Retina (tissue), 1 donor: ENCODE results near the gene PHETA1.
"Not testable (repeated sequence)": the region's sequence is repeated elsewhere in the genome, so short reads cannot be mapped to it uniquely, and the experiment has no call there.

ENCODE experiments used
- DNase-seq: peaks from one replicate; pipeline ENCODE4 v3.0.0-alpha.2; 2016

The PHETA1 gene

DNA sequence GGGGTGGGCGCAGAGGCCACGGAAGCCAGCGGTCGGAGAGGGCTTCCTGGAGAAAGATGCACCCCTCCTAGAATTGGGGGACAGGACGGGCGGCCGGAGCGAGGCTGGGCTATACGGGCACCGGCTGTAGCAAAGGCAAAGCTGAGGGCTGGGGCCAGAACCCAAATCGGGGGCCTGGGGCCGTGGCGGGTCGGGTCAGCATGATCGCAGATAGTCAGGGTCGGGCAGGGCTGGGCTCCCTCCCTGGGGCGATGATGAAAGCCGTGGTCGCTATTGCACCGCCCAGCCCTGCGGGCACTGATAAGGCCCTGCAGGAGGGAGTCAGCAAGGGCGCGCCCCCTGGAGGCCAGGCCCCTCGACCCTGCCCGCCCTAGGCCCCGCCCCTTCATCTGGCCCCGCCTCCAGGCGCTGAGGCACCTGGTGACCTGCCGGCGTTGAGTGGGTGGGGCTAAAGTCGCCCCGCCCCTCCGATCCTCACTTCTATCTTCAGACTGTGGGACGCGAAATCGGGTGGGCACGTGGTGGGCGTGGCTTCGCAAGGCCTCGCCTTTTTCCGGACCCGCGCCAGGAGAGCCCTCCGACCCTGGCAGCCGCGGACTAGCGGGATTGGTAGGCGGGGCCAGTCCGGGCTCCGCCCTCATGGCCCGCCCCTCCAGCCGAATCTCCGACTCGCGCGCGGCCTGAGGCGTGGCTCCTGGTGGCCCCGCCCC, 36.4 kb upstream of the PHETA1 start:
- DNase-seq, result peak; percentile 93

DNA sequence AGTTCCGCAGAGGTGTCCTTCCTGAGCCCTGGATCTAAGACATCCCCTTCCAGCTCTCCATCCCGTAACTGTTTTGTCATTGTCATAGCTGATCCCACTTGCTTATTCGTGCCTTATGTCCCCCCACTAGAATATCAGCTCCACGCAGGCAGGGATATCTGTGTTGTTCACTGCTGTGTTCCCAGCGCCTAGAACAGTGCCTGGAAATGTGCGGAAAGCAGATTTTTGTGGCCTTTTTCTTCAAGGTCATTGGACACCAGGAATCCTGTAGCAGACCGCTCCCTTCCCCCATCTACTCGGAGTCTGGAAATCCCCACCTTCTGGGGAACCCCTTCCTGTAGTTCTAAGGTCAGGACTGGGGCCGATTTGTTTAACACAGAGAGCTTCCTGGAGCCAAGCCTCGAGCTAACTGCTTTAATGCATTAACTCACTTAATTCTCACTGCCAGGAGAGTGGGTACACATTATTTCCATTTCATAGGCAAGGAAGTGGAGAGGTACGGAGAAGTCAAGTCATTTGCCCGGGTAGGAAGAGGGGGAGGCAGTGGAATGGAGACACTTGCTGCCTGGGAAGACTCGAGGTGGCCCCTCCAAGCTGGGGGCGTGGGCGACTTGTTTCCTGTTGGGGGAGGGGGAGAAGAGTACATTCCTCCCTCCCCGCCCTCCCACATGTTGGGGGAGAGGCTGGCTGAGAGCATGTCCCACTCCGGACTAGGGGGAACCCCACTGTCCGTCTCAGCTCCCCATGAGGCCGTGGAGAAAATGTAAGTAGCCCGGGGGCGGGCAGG, 35.7 kb upstream of the PHETA1 start:
- DNase-seq, result no peak

DNA sequence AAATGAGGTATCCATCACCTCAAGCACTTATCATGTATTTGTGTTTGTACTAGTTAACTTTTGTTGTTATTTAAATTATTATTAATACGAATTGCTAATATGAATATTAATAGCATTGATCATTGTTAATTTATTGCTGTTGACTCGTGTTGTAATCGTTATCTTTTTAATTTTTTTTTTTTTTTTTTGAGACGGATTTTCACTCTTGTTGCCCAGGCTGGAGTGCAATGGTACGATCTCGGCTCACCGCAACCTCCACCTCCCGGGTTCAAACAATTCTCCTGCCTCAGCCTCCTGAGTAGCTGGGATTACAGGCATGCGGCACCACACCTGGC, 33.6 kb upstream of the PHETA1 start:
- DNase-seq, result not testable (repeated sequence)

DNA sequence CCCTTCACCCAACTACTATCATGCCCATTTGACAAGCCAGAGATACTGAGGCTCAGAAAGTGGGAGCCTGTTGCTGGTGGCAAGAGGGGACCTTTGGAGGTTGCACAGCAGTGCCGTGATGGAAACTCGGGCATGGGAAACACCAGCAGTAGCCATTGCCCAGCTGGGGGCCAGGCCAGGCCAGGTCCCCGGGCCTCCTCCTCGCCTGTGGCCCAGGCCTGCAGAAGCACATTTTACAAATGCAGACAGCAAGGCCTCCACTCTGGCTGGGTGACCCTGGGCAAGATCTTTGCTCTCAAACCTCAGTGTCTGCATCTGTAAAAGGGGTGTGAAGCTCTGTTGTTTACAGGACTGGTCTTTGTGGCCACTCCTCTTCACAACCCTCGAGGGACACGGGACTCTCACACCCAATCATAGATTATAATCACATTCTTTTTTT, 32.3 kb upstream of the PHETA1 start:
- DNase-seq, result no peak

DNA sequence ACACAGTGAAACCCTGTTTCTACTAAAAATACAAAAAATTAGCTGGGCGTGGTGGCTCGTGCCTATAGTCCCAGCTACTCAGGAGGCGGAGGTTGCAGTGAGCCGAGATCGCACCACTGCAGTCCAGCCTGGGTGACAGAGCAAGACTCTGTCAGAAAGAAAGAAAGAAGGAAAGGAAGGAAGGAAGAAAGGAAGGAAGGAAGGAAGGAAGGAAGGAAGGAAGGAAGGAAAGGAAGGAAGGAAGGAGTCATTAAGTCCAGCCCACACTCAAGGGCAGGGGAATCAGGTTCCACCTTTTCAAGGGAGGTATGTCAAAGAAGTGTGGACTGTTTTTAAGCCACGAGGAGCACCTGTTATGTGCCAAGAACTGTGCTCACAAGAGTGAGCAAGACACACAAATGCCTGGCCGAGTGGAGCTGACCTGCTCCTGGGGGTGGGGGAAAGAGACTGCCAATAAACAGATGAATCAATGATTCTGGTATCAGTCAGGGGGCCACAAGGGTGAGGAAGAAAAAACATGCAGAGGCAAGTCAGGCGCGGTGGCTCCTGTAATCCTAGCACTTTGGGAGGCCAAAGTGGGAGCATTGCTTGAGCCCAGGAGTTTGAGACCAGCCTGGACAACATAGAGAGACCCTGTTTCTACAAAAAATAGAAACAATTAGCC, 31.0 kb upstream of the PHETA1 start:
- DNase-seq, result not testable (repeated sequence)

DNA sequence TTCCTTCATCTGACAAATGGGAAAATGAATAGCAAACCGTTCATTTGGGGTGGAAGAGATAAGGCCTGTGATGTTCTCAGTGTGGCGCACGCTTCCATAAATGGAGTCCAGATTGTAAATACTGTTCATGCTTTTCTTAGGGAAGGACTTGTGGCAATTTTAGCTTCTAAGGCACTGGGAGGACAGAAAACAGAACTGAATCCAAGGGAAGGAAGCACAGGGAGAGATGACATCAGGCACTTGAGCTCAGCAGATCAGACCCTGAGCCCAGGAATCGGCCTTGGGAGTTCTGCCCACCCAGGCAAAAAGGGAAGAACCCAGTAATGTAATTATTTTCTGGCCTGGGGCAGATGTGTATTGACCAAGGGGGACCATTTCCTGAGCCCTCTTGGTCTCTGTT, 29.6 kb upstream of the PHETA1 start:
- DNase-seq, result no peak

DNA sequence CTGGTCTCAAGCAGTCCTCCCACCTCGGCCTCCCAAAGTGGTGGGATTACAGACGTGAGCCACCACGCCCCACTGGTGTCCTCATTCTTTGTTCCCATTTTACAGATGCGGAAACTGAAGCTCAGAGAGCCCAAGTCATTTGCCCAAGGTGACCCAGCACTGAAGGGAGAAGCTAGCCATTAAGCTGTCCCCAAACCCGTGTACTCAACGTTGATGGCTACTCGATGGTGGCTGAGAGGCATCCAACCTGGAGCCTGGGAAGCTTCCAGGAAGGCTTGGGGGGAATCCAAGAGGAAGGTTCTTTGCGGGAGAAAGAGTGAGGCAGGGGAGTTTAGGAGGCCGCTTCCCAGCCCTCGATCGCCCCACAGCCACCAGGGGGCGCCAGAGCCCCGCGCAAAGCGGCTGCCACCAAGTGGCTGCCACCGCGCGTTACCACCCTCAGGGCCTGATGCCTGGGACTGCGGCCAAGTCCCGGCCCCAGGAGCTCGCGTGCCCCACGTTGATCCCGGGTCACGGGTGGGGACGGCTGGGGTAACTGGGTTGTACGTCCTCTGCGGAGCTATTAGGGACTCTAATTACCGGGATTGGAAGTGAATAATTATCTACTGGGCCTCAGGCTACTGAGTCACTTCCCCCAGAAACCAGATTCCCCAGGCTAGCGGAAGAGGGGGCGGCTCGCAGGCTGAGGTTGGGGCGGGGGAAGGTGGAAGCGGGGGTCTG, 28.0 kb upstream of the PHETA1 start:
- DNase-seq, result peak; percentile 88

DNA sequence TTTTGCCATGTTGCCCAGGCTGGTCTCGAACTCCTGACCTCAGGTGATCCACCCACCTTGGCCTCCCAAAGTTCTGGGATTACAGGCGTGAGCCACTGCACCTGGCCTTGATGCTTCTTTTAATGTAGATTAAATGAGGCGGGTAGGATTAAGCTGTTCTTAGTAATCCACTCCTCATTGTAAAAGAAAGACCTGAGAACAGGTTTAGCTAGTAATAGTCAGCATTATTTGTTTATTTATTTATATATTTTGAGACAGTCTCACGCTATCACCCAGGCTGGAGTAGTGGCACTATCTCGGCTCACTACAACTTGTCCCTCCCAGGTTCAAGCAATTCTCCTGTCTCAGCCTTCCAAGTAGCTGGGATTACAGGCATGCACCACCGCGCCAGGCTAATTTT, 27.4 kb upstream of the PHETA1 start:
- DNase-seq, result not testable (repeated sequence)

DNA sequence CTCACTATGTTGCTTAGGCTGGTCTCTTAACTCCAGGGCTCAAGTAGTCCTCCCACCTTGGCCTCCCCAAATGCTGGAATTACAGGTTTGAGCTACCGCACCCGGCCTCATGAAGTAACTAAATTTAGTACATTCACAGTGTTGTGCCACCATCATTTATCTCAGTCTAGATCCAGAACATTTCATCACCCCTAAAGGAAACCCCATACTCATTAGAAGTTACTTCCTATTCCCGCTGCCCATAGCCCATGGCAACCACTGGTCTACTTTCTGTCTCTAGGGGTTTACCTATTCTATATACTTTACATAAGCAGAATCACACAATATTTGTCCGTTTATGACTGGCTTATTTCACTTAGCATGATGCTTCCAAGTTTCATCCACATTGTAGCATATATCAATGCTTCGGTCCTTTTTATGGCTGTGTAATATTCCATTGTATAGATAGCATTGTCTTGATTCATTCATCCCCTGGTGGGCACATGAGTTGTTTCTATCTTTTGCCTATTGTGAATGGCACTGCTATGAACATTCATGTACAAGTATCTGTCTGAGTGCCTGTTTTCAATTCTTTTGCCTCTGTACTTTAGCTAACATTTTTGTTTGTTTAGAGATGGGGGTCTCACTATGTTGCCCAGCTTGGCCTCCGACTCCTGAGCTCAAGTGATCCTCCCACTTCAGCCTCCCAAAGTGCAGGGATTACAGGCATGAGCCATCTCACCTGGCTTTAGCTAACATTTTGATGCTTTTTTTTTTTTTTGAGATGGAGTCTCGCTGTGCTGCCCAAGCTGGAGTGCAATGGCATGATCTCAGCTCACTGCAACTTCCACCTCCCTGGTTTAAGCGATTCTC, 26.7 kb upstream of the PHETA1 start:
- DNase-seq, result no peak

DNA sequence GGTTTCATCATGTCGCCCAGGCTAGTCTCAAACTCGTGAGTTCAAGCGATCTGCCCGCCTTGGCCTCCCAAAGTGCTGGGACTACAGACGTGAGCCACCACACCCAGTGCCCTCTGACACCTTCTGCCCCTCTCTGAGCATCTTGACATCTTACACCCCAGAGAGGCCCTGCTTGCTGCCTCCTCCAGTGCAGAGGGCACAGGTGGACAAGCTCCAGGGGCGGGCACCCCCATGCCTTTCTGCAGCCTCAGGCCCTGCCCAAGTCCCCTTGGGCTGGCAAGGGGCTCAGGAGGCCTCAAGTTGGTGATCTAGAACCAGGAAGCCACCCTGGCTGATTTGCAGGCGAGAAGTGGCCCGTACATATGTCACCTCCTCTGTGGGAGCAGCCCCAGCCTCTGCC, 25.6 kb upstream of the PHETA1 start:
- no peak for DNase-seq

DNA sequence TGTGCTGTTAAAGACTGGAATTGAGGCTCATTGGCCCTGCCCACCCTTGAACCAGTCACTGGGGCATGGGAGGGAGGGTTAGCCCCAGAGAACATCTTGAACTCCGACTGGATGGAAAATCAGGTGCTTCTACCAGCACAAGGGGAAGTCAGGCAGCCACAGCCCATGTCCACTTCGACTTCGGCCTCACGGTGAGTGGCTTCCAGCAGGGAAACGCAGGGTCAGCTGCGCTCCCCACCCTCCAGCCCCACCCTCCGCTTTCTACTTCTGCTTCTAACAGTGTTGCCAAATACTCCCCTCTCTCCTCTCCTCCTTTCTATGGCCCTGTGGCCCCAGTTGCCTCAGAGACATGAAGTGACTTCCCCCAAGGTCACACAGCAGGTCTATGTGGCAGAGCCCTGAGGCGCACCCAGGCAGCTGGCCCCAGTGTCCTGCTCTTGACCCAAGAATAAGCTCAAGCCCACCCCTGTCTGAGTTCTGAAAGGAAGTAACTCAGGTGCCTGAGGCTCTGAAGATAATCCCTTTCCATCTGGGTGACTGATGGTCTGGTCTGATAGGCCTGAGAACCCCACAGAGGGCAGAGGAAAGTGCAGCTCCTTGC, 24.9 kb upstream of the PHETA1 start:
- DNase-seq, result no peak

DNA sequence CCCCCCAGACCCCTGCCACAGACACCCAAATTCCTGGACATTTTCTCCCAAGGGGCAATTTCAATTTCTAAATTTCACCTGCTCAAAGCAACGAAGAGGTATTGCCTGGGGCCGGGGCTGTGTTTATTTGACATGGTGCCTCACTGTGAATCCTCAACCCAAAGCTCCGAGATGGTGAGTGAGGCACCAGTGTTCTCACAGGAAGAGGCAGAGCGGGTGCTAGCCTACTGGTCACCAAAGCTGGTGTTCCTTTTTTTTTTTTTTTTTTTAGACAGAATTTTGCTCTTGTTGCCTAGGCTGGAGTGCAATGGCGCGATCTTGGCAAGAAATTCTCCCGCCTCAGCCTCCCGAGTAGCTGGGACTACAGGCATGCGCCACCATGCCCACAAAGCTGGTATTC, 22.0 kb upstream of the PHETA1 start:
- no peak for DNase-seq

DNA sequence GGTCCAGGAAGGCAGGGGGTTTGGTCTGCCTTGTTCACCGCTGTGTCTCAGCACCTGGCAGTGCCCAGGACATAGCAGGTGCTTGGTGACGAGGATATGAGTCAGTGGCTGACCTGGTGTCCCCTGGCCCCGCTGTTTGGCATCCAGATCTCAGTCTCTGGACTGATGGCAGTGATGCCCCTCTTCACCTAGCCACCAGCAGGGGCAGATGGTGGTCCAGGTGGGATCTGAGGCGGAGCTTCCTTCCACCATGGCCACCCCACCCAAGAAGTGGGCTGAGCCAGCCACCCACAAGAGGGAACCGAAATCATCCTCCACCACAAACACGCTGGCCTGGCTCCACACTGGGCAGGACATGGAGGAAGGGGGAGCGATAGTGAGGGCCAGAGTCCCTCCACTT, 20.7 kb upstream of the PHETA1 start:
- DNase-seq, result no peak

DNA sequence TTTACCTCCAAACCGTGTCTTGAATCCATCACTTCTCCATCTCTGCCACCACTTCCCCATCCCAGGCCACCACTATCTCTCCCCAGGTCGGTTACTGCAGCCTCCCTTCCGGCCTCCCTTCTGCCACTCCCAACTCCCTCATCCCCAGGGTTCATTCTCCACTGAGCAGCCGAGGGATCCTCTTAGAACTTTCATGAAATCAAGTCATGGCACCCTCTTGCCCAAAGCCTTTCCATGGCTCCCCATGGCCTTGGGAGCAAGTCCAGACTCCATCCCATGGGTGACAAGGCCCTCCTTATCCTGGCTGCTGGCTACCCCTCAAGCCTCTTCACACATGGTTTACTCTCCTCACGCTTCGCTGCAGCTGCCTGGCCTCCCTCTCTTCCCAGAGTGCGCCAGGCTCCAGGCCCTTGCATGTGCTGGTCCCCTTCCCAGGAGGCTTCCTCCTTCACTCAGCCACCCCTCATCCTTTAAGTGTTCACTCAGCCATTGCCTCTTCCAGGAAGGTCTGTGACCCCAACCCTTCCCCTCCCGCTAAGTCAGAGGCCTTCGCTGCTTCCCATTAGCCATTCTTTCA, 18.9 kb upstream of the PHETA1 start:
- DNase-seq, result no peak

DNA sequence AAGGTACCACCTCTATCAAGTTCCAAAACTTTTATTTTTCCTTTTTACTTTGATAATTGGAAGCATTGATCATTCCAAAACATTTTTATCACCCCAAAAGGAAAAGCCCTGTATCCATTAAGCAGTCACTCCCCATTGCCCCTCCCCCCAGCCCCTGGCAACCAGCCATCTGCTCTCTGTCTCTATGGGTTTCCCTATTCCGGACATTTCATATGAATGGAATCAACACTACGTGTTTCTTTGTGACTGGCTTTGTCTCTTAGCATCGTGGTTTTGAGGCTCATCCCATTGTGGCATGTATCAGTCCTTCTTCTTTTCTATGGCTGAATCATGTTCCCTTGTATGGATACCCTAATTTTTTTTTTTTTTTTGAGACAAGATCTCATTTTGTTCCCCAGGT, 18.0 kb upstream of the PHETA1 start:
- DNase-seq, result no peak

DNA sequence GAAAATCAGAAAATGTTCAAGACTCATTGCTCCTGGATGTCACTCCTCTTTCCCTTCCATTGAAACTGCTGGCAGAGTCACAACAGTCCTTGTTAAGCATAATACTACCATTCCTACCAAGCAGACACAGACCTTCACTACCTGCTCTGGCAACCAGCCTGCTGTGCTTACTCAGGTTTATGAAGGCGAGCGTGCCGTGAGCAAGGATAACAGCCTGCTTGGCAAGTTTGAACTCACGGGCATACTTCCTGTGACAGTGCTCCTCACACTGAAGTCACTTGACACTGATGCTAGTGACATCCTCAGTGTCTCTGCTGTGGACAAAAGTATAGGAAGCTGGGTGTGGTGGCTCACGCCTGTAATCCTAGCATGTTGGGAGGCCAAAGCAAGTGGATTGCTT, 15.7 kb upstream of the PHETA1 start:
- DNase-seq, result no peak

DNA sequence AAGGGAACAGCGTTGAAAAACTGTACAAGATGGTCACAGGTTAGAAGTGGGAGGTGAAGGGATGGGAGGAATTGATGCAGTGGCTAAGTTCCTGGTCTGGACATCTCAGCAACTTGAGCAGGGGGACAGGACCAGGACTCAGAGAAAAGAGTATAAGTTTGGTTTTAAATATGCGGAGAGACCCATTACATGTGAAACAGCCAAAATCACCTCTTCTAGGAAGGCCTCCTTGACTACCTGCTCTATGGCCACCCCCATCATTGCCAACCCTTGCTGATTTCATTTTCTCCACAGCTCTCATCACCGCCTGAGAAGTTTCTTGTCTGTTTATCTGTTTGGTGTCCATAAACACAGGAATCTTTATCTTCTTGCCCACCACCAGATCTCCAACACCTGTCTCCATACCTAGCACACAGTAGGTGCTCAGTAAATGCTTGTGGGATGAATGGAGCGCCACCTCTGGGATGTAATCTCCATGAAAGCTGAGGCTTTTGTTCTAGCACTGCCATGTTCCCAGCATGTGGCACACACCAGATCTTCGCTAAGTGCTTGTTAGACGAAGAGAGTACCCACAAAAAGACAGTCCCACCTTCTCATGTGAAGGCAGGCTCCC, 11.2 kb upstream of the PHETA1 start:
- DNase-seq, result no peak

DNA sequence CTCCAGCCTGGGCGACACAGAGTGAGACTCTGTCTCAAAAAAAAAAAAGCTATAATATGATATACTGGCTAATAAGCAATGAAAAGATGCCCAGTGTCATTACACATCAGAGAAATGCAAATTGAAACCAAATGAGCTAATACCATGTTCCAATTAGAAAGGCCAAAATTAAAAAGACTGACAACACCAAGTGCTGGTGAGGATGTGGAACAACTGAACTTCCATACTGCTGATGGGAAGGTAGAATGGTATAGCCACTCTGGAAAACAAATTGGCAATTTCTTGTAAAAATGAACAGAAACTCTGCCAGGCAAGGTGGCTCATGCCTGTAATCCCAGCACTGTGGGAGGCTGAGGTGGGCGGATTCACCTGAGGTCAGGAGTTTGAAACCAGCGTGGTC, 8.5 kb upstream of the PHETA1 start:
- DNase-seq, result no peak

DNA sequence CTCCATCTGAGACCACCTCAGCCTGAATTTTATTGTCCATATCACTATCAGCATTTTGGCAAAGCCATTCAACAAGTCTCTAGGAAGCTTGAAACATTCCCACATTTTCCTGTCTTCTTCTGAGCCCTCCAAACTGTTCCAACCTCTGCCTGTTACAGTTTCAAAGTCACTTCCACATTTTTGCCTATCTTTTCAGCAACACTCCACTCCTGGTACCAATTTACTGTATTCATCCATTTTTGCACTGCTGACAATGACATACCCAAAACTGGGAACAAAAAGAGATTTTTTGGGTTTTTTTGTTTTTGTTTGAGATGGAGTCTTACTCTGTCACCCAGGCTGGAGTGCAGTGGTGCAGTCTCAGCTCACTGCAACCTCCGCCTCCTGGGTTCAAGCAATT, 4.3 kb upstream of the PHETA1 start:
- not testable (repeated sequence) for DNase-seq

DNA sequence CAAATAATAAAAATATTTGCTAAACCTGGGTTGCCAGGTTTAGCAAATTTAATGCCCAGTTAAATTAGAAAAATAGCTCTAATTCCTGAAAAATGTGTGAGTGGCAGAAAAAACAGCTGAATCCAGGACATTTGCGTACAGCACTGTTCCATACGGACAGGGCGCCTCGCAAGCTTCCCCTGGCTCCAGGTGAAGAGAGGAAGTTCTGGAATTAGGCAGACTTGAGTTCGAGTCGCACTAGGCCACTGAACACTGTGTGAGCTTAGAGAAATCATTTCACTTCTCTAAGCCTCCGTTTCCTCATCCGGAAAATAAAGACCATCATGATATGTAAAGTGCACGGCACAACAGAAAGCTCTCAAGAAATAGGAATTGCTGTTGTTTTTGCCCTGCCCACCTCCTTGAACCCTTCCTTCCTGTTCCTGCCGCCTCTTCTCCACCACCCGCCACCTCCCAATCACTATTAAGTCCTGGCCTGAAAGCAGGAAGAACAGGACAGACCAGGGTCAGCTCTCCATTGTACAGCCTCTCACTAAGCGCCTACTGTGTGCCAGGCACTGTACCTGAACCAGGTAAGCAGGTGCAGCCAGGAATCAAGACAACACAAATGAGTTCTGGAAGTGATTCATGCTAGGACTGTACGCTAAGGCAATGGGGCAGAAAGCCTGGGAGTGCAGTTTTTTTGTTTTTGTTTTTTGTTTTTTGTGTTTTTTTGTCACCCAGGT, 763 bp upstream of the PHETA1 start:
- DNase-seq, result no peak
